Astrocyte (in vitro differentiated cells and primary cell): ENCODE results near the gene ATP1B1. TPM values are rescaled to one million over a fixed set of nuclear protein-coding genes. Genes with fewer than 3 reads are reported as not detected.

ENCODE experiments used
- DNase-seq: peaks from one replicate; pipeline ENCODE4 v3.0.0-alpha.2; 2010; ENCODE audit warnings: low read depth
- FAIRE-seq: peaks from 2 replicates; lab custom pipeline; 2011; peaks lifted over from hg19 to GRCh38; lab: Jason Lieb, UNC
- H2AFZ ChIP-seq: 2 replicates; pipeline ENCODE4 v1.6.0; 2012; ENCODE audit warnings: low read depth, low read length, inconsistent platforms
- H3K27ac ChIP-seq: 2 replicates; pipeline ENCODE4 v1.5.1; 2011; ENCODE audit warnings: low read depth, low read length, inconsistent platforms
- H3K27me3 ChIP-seq: 2 replicates; pipeline ENCODE4 v1.6.0; 2011; ENCODE audit warnings: low read length, inconsistent platforms; ENCODE audit not compliant: insufficient read depth
- H3K36me3 ChIP-seq: 2 replicates; pipeline ENCODE4 v1.5.1; 2011; ENCODE audit warnings: low read length, inconsistent platforms; ENCODE audit not compliant: insufficient read depth
- H3K4me1 ChIP-seq: 2 replicates; pipeline ENCODE4 v1.5.1; 2011; ENCODE audit warnings: low read length, inconsistent platforms; ENCODE audit not compliant: insufficient read depth
- H3K4me2 ChIP-seq: 2 replicates; pipeline ENCODE4 v1.6.0; 2012; ENCODE audit warnings: low read length, inconsistent platforms
- H3K4me3 ChIP-seq: 2 replicates; pipeline ENCODE4 v1.5.1; 2011; ENCODE audit warnings: low read depth, mild to moderate bottlenecking, low read length, inconsistent platforms; ENCODE audit not compliant: insufficient read depth
- H3K79me2 ChIP-seq: 2 replicates; pipeline ENCODE4 v1.6.0; 2012; ENCODE audit warnings: mild to moderate bottlenecking, low read length, inconsistent platforms; ENCODE audit not compliant: insufficient read depth
- H3K9ac ChIP-seq: 2 replicates; pipeline ENCODE4 v1.6.0; 2012; ENCODE audit warnings: mild to moderate bottlenecking, low read length, inconsistent platforms
- H3K9me3 ChIP-seq: 2 replicates; pipeline ENCODE4 v1.5.1; 2012; ENCODE audit warnings: low read depth, mild to moderate bottlenecking, low read length, inconsistent platforms; ENCODE audit not compliant: insufficient read depth
- H4K20me1 ChIP-seq: 2 replicates; pipeline ENCODE4 v1.6.0; 2012; ENCODE audit warnings: low read length, inconsistent platforms; ENCODE audit not compliant: insufficient read depth
- H3K27ac Mint-ChIP-seq: one replicate; pipeline ENCODE4 v1.8.0; 2021; ENCODE audit warnings: mild to moderate bottlenecking, mixed read lengths; ENCODE audit not compliant: unreplicated experiment
- H3K27me3 Mint-ChIP-seq: one replicate; pipeline ENCODE4 v1.8.0; 2021; ENCODE audit warnings: low read depth, mixed read lengths; ENCODE audit not compliant: unreplicated experiment
- H3K36me3 Mint-ChIP-seq: one replicate; pipeline ENCODE4 v1.8.0; 2021; ENCODE audit warnings: low read depth, mixed read lengths; ENCODE audit not compliant: unreplicated experiment
- H3K4me1 Mint-ChIP-seq: one replicate; pipeline ENCODE4 v1.8.0; 2021; ENCODE audit warnings: low read depth, mixed read lengths; ENCODE audit not compliant: unreplicated experiment
- H3K4me3 Mint-ChIP-seq: one replicate; pipeline ENCODE4 v1.8.0; 2021; ENCODE audit warnings: mild to moderate bottlenecking, moderate library complexity, mixed read lengths; ENCODE audit not compliant: unreplicated experiment
- H3K9me3 Mint-ChIP-seq: one replicate; pipeline ENCODE4 v1.8.0; 2021; ENCODE audit warnings: mild to moderate bottlenecking, mixed read lengths; ENCODE audit not compliant: unreplicated experiment
- EZH2 ChIP-seq: IDR thresholded peaks from 2 replicates; pipeline ENCODE4 v1.6.1; 2012; ENCODE audit warnings: mild to moderate bottlenecking, low read length, inconsistent platforms; ENCODE audit not compliant: insufficient read depth
- total RNA-seq: library from RNA; stranded (reverse); gene quantifications from 2 replicates; pipeline ENCODE4 v1.2.1, GENCODE V29; 2021
- TF ChIP-seq, protein P1 (sequence below): IDR thresholded peaks from 2 replicates; pipeline ENCODE4 v1.5.1; 2011; ENCODE audit warnings: low read depth, mild to moderate bottlenecking, inconsistent platforms, low read length, moderate library complexity; ENCODE audit not compliant: insufficient read depth

Gene ATP1B1
- total RNA-seq, 1 donor from 2014 or later = 56.5 TPM

DNA sequence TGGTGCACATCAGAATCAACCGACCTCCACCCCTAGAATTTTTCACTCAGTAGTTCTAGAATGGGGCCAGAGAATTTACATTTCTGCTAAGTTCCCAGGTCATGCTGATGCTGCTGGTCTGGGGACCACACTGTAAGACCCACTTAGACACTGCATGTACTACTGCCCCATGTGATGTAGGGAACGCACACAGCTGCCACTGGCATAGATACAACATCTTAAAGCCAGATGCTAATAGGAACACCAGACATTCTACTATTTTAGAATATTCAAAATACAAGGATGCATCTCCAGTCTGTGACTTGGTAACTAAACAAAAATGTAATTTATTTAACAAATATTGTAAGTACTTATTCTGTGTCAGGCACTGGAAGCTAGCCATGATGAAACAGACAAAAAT, 14.1 kb upstream of the ATP1B1 start:
- TF ChIP-seq EZH2 = no peak
- TF ChIP-seq, protein P1, sequence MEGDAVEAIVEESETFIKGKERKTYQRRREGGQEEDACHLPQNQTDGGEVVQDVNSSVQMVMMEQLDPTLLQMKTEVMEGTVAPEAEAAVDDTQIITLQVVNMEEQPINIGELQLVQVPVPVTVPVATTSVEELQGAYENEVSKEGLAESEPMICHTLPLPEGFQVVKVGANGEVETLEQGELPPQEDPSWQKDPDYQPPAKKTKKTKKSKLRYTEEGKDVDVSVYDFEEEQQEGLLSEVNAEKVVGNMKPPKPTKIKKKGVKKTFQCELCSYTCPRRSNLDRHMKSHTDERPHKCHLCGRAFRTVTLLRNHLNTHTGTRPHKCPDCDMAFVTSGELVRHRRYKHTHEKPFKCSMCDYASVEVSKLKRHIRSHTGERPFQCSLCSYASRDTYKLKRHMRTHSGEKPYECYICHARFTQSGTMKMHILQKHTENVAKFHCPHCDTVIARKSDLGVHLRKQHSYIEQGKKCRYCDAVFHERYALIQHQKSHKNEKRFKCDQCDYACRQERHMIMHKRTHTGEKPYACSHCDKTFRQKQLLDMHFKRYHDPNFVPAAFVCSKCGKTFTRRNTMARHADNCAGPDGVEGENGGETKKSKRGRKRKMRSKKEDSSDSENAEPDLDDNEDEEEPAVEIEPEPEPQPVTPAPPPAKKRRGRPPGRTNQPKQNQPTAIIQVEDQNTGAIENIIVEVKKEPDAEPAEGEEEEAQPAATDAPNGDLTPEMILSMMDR = no peak
- no peaks in the 10 kb centered on the region for H3K4me1 ChIP-seq
- H3K4me1 Mint-ChIP-seq = peaks cover 5% of the 10 kb centered on the region

DNA sequence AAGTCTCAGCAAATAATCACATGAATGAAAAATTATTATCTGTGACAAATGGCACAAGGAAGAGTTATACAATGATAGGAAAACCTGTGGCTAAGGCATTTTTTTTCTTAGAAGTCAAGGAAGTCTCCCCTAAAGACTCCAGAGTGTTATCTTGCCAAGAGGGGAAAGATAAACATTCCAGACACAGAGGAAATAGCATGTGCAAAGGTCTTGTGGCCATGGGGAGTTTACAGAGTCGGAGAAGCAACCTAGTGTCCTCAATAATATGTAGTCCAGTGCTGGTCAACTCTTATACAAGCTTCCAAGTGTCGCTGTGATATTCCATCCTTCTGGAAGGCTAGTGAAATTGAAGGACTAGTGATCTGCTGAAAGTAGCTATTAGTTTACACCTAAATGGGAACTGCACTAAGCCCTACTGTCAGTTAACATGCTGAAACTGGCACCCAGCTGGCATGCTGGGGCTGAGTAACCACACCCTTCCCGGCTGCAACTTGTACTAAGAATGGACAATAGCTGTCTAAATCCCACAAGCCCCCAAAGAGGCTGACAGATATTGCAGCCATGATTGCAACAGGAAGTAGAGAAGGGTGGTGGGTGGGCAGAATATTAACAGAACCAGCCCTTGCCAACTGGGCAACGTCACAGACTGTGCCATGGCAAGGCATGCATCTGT, 11.5 kb upstream of the ATP1B1 start:
- DNase-seq (no peak), FAIRE-seq (no peak)
- Histone ChIP-seq H3K4me1 (no peaks in the 10 kb centered on the region), H3K4me2 (no peak overlapping the region), H3K9me3 (no peaks in the 10 kb centered on the region), H3K4me3 (no peak overlapping the region), H3K36me3 (no peaks in the 10 kb centered on the region), H2AFZ (no peak overlapping the region), H3K9ac (no peak overlapping the region), H3K79me2 (no peaks in the 10 kb centered on the region), H3K27me3 (no peaks in the 10 kb centered on the region), H3K27ac (no peak overlapping the region), H4K20me1 (no peaks in the 10 kb centered on the region)
- Mint-ChIP-seq H3K9me3 (no peaks in the 10 kb centered on the region), H3K4me1 (peaks cover 12% of the 10 kb centered on the region), H3K36me3 (no peaks in the 10 kb centered on the region), H3K4me3 (no peak overlapping the region), H3K27me3 (no peaks in the 10 kb centered on the region), H3K27ac (no peak overlapping the region)
- TF ChIP-seq, protein P1 = no peak
- no peak for TF ChIP-seq EZH2

More for the DNA sequence above, 14.1 kb upstream of the ATP1B1 start:
- Histone ChIP-seq H3K9me3 (no peaks in the 10 kb centered on the region), H4K20me1 (no peaks in the 10 kb centered on the region), H3K9ac (no peak overlapping the region), H2AFZ (no peak overlapping the region), H3K27ac (no peak overlapping the region), H3K36me3 (no peaks in the 10 kb centered on the region), H3K79me2 (no peaks in the 10 kb centered on the region), H3K4me3 (no peak overlapping the region), H3K4me2 (no peak overlapping the region), H3K27me3 (no peaks in the 10 kb centered on the region)
- FAIRE-seq = no peak
- H3K27ac Mint-ChIP-seq = no peak overlapping the region
- no peaks in the 10 kb centered on the region for H3K9me3 Mint-ChIP-seq
- H3K4me3 Mint-ChIP-seq = no peak overlapping the region
- H3K27me3 Mint-ChIP-seq = peaks cover 2% of the 10 kb centered on the region
- no peak for DNase-seq
- H3K36me3 Mint-ChIP-seq = no peaks in the 10 kb centered on the region

DNA sequence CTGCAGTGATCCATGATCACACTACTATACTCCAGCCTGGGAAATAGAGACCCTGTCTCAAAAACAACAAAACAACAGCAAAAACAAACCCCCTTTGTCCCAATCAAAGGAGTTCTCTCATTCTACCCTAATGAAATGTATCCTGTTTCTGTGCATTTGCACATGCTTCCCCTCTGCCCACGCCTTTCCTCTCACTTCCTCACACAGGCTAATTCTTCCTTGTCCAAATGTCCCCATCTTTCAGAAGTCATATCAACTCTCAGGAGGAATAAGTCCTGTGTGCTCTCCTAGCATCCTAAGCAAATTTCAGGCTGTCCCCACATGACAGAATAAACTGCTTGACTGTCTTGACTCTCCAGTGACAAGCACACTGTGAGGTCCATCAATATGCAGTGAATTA, 8.1 kb upstream of the ATP1B1 start:
- Mint-ChIP-seq H3K27me3 (no peaks in the 10 kb centered on the region), H3K9me3 (no peaks in the 10 kb centered on the region), H3K4me3 (no peak overlapping the region), H3K4me1 (peaks cover 23% of the 10 kb centered on the region), H3K36me3 (no peaks in the 10 kb centered on the region), H3K27ac (no peak overlapping the region)
- Histone ChIP-seq H3K36me3 (no peaks in the 10 kb centered on the region), H3K9me3 (no peaks in the 10 kb centered on the region), H4K20me1 (no peaks in the 10 kb centered on the region), H3K4me1 (peaks cover 15% of the 10 kb centered on the region), H3K4me3 (no peak overlapping the region), H2AFZ (no peak overlapping the region), H3K4me2 (no peak overlapping the region), H3K27me3 (no peaks in the 10 kb centered on the region), H3K79me2 (no peaks in the 10 kb centered on the region), H3K9ac (no peak overlapping the region), H3K27ac (no peak overlapping the region)
- no peak for DNase-seq
- FAIRE-seq = no peak
- TF ChIP-seq, protein P1 = no peak
- TF ChIP-seq EZH2 = no peak
